Sigmoid colon (tissue), 4 donors: ENCODE measurements around the gene DAPK1.

ENCODE experiments used
- EP300 ChIP-seq, 4 donors: sonication (generic); formaldehyde crosslinking; IDR thresholded peaks; one replicate each; pipeline ENCODE4 v1.6.1; 2017; ENCODE audit warnings: antibody characterized with exemption in 4 of 4
- POLR2A ChIP-seq, 2 donors: fragments of 450-650 bp; IDR thresholded peaks; one replicate each; pipeline ENCODE4 v1.6.1; 2016; ENCODE audit warnings: antibody characterized with exemption in 2 of 2, mild to moderate bottlenecking in 2 of 2, moderate library complexity in 2 of 2
- TF ChIP-seq, protein P1 (sequence below), 4 experiments: fragments of 450-650 bp in 3 of 4; fragments of 200-600 bp in 1 of 4; IDR thresholded peaks; one replicate each; pipeline ENCODE4 v1.5.1; 2016 to 2019; ENCODE audit warnings: antibody characterized with exemption in 4 of 4, mild to moderate bottlenecking in 3 of 4, moderate library complexity in 2 of 4

DNA sequence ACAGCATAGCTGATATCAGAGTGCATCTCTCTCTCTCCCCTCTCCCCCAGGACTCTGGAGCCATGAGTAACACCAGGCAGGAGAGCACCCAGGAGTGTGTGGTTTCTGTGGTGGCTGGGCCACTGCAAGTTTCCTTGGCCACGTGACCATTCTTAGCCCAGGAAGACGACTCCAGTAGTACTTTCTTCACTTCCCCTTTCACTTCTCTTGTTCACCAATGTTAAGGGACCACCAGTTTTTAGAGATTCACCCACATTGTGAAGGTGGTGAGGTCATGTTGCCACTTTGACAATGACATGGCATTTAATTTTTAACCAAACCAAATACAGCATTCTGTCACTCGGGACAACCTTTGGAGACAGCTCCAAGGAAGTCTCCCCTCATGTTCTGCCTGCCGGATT, 17.9 kb upstream of the DAPK1 start:
- TF ChIP-seq, protein P1, sequence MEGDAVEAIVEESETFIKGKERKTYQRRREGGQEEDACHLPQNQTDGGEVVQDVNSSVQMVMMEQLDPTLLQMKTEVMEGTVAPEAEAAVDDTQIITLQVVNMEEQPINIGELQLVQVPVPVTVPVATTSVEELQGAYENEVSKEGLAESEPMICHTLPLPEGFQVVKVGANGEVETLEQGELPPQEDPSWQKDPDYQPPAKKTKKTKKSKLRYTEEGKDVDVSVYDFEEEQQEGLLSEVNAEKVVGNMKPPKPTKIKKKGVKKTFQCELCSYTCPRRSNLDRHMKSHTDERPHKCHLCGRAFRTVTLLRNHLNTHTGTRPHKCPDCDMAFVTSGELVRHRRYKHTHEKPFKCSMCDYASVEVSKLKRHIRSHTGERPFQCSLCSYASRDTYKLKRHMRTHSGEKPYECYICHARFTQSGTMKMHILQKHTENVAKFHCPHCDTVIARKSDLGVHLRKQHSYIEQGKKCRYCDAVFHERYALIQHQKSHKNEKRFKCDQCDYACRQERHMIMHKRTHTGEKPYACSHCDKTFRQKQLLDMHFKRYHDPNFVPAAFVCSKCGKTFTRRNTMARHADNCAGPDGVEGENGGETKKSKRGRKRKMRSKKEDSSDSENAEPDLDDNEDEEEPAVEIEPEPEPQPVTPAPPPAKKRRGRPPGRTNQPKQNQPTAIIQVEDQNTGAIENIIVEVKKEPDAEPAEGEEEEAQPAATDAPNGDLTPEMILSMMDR (IDR thresholded peaks at IDR 0.05), result no peak
- TF ChIP-seq EP300 (IDR thresholded peaks at IDR 0.05) (no peak), POLR2A (IDR thresholded peaks at IDR 0.05) (no peak)
